T follicular helper cell (primary cell): ENCODE data around the gene ZNF536.

Source experiments
- DNase-seq: peaks from one replicate; pipeline ENCODE4 v3.0.0-alpha.2; 2020; ENCODE audit warnings: low read depth
- total RNA-seq, 2 experiments: gene quantifications; one replicate each; lab custom pipeline; 2026; lab: John Stamatoyannopoulos, UW

Gene ZNF536
- total RNA-seq = 0 to 0.04 reads per million in 2 experiments

DNA sequence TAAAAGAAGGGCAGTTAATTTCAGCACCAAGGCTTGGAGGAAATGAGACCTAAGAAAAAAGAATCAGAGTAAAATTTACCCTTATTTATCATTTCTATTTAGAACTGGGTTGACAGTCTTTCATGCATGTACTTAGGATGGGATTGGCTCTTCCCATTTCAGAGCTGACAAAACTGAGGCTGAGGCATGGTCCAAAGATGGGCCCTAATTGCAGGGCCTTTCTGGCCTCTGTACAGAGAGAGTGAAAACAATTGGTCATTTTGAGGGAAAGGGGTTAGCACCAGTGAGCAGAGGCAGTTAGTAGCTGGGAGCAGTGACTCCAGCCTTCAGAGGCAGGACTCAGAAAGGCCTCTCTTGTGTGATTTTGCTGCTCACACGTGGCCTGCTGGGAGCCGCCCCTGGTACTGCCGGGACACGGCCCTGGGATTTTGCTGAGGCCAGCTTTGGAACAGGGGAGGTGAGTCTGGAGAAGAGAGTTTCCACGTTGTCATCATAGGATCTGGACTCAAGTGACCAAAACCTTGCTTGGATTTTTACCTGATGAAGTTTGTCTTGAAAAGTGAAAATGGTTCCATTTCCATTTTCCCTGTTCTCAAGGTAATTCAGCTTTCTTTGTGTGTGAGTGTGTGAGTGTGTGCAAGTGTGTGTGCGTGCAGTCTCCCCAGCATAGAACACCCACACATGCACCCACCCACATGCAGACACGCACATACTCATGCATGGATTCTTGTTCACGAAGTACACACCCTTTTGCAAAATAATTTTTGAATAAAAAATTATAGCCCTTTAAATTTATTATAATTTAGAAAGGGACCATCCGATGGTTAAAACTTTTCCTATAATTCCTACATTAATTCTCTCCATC, at the start of gene ZNF536:
ZNF536 (plus strand) TSS at position 425 of the 865 bp plus-strand sequence. CDS start 71,179 bp downstream, outside the sequence.
- DNase-seq = no peak

- no peak for DNase-seq
Measured at GRCh38 chr19:30322641-30323320, 49.4 kb upstream of the ZNF536 start.

- no peak for DNase-seq
Measured at GRCh38 chr19:30323904-30324303, 48.3 kb upstream of the ZNF536 start.

DNA sequence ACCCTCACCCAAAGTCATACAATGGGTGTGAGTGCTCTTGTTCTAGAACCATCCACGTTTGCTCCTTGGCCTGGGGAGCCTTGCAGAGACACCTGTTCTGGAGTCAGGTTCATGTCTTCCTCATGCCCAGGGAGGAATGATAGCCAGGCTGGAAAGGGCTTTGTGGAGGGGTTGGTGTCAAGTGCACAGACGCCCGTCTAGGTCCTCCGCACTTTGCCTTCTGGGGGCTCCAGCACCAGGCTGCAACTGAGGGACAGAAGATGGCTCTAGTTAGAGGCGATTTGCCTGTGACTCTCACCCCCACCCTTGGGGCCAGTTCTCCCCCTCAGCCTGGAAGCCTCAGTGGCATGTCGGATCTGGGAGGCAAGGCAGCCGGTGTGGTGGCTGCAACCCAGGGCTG, 47.2 kb upstream of the ZNF536 start:
- no peak for DNase-seq

DNA sequence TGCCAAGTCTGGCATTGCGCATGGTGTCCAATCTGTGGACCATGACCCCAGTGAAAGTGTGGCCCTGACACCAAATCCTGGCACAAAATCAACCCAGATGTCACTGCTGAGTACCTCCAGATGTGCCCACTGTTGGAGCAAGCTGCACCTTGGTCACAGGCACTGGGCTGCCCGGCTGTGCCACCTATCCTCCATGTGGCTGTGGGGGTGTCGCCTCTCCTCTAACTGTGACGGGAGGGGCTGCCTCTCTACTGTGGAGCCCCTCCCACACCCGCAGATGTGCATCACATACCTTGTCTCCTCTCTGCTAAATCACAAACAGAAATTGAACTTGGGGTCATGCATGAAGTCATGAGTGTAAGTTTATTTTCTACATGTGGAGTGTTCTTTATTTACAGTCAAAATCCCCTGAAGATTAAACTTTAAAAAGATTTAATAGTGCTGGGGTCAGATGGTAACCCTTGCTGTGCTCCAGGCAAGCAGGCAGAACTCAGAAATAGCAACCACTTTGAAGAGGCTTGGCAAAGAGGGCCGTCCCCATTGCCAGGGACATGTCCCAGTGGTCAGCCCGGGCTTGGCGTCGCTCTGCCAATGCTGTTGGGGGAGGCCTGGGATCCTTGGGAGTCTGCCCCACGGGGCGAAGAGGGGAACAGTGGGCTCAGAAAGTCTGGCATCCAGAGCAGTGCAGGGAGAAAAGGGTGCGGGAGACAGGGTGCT, 46.4 kb upstream of the ZNF536 start:
- DNase-seq = no peak

DNA sequence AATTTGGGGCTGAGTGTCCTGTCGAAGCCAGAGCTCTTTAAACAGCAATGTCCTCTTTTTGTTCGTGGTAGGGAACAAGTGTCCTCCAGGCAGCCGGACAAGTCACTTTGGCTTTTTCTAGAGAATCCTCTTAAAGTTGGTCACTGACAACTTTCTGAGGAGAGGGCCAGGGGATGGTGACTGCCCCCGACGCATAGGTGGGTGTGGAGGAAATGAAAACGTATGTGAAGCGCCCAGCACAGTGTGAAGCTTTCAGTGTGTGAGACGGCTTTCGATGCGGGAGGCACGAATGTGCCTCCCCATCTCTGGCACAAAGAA, 45.8 kb upstream of the ZNF536 start:
- no peak for DNase-seq

- DNase-seq = no peak
Measured at GRCh38 chr19:30327331-30327730, 44.9 kb upstream of the ZNF536 start.

GRCh38 chr19:30328096-30328495, 44.1 kb upstream of the ZNF536 start:
- DNase-seq = no peak

DNA sequence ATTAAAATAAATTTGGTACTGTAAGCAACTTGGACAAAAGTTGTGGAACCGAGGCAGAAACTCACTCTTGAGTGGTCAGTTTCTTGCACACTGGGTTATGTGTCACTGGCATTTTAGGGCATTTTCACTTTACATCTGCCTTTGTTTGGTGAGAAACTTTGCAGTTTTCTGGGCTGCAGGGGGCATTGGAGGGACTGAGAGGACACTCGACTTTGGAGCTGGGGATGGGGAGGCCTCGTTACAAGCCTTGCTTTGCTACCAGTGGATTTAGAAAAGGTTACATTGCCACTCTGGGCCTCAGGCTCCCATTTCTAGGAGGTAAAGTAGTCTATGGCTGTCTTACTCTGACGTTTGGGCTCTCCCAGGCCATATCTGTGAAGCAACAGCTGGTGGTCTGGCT, 41.9 kb upstream of the ZNF536 start:
- no peak for DNase-seq

- DNase-seq = no peak
Measured at GRCh38 chr19:30332445-30333234, 39.5 kb upstream of the ZNF536 start.

- no peak for DNase-seq
Measured at GRCh38 chr19:30333291-30334065, 38.7 kb upstream of the ZNF536 start.

DNA sequence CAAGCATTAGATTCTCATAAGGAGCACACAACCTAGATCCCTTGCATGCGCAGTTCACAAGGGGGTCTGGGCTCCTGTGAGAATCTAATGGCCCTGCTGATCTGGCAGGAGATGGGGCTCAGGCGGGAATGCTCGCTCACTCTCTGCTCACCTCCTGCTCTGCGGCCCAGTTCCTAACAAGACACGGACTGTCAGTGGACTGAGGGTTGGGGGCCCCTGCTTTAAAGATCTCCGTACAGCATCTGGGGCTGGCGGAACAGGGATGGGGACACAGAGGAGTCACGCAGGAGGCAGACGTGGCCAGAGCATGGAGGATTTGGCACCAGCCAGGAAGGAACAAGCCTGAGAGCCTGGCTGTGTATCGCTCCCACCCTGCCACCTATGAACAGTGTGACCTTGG, 37.3 kb upstream of the ZNF536 start:
- no peak for DNase-seq

DNA sequence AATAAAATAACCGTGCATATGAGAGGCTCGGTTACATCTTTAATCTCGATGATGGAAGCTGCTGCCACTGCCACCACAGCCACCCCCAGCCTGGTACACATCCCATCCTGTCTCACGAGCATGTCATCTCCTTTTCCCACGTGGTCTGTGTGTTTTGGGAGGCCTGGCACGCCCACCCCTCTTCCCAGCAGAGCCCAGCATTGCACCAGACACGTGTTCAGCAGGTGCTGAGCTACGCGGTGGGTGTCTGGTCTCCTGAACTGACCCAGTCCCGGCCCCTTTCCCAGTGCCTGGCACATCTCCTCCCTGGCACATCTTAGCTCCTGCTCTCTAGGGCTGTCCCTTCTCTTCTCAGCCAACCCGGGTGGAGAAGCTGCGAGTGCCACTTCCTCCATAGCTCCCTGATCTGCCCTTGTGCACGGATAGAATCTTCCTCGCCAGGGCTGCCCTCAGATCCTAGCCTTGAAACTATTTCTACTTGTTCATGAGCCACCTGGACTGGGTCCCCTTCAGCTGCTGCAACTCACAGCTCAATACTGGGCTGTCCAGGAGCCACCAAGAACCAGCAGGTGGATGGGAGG, 36.8 kb upstream of the ZNF536 start:
- DNase-seq = no peak

DNA sequence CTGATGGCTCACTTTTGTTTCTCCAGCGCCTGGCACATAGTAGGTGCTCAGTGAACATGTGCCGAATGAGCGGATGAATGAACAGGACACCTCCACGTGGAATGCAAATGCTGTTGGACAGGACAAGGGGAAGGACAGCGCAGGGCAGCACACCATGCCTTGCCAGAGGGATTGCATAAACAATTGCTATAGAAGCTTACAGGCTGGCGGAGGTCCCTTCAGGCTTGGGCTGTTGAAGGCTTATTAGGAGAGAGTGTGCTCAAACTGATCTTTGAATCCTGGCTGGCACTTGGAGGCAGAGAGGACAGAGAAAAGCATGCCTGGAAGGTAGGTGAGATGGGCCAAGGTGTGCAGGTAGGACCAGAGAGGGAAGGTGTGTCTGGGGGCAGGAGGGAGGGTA, 35.9 kb upstream of the ZNF536 start:
- DNase-seq = no peak

- DNase-seq = no peak
Measured at GRCh38 chr19:30338041-30338456, 34.1 kb upstream of the ZNF536 start.

GRCh38 chr19:30338878-30339623, 33.1 kb upstream of the ZNF536 start:
- no peak for DNase-seq

- no peak for DNase-seq
Measured at GRCh38 chr19:30339624-30340525, 32.3 kb upstream of the ZNF536 start.

DNA sequence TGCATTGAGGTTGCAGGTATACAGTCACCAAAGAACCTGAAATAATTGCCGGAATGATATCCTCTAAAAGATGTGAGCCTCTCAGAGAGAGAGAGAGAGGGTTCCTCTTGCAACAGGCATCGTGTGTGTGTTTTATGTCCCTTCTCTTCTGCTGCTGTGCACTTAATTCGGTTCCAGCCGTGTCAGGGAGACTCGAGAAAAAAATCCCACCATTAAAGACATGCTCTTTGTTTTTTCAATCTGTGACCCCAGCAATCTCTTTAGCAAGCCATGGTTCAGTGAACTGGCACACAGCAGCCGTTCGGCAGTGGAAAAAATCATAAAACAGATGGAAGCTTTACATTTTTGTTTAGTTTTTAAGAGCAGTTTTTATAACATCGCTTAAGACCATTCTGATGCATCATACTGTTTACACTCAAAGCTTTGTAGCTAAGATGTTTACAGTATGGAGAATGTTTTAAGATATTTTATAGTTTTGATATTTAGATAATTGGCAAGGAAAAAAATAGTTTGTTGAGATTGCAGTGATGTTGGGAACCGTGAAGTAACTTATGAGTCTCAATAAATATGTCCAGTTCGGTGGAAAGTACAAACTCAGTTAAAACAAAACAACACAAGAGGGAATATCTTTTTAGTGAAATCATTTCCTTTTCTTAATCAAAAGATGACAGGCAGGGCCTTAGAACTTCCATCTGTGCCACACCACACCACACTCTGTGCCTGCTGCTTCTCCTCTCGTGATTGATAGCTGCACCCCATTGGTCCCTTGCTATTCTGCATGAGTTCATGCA, 31.2 kb upstream of the ZNF536 start:
- DNase-seq = no peak
